ENCODE measurements around the gene ADGRG2. TPM values are rescaled to one million over a fixed set of nuclear protein-coding genes. Genes with fewer than 3 reads are reported as not detected.
A peak's percentile ranks its signal among the peaks of the same experiment; 100 is the strongest.
"Not testable (repeated sequence)": the region's sequence is repeated elsewhere in the genome, so short reads cannot be mapped to it uniquely, and the experiment has no call there.

ADGRG2 gene
- total RNA-seq, 1 donor from 2014 or later: 7.1 TPM

DNA sequence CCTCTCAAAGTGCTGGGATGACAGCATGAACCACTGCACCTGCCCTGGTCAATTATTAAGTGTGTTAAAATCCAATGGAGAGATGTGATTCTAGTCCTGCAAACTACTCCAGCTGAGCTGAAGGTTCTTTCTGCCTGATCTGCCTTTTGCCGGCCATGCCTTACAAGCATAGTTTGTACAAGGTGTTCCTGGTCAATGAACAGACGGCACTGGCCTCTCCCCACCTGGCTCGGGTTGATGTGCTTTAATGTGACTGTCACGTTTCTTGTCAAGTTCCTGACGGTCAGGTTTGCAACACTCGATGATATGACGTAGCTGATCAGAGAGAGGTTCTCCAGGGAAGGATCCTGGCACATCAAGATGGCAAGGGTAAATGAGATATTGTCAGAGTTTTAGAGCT is 115.3 kb downstream of the ADGRG2 start:
- DNase-seq (ENCODE audit: low spot score): no peak

DNA sequence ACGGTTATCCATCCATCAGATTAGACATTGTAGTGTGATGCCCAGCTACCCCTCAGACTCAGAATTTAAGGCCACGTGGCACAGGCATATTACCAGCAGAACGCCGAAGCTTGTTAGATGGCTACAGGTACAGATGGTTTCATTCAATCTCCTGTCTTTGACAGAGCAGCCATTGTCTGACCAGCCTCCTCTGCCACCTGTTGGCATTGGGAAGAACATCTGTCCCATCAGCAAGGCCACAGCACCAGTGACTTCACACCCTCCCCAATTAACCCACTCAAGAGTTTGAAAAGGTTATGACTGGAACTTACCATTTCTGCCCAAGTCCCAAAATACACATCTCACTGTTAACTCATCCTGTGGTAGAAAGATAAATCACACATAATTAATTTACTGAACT is 116.4 kb downstream of the ADGRG2 start:
- DNase-seq (ENCODE audit: low spot score): no peak

DNA sequence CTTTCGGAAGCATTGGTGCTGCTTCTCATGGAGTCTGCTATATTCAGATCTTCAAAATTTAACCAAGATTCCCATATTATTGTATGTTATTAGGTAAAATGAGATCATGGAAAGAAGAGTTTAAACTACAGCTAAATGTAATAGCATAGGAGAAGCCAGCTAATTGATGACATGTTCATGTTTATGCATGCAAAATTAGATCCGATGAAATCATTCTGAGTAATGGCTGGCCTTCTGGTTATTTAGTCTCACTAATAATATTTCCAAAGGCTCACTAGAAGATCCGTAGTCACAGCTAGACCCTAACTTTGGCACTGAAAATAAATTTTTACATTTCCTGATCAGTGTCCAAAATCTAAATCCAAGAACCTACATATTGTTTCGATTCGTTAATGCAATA is 118.5 kb downstream of the ADGRG2 start:
- DNase-seq (ENCODE audit: low spot score): no peak

DNA sequence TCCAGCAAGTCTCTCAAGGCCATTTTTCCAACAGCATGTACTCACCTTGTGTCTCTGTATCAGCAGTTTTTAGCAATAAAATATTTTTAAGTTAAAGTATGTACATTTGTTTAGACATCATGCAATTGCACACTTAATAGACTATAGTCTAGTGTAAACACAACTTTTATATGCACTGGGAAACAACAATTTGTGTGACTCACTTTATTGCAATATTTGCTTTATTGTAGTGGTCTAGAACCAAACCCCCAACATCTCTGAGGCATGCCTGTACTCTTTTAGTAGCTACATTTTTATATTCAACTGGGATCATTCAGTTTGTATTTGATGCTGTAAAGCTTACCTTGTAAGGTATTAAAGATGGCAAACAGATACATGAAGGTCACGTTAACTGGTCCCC is 123.6 kb downstream of the ADGRG2 start:
- DNase-seq (ENCODE audit: low spot score): no peak

DNA sequence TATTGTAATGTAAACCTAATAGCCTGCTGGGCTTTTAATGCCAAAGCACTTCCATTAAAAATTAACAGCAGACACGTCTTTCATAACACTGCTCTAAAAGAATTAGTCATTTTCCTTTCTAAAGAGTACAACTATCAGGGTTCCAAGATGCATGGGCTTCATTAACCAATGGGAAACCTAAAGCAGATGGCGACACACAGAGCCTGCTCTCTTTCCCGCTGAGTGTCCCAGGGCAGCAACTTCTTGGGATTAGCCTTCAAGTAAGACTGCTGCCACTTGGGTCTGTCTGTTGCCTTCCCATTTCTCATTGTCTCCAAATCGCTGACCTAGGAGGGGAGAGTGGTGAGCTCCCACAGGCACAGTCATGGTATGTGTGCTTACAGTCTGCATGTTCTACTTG is 124.4 kb downstream of the ADGRG2 start:
- no peak for DNase-seq (ENCODE audit: low spot score)

DNA sequence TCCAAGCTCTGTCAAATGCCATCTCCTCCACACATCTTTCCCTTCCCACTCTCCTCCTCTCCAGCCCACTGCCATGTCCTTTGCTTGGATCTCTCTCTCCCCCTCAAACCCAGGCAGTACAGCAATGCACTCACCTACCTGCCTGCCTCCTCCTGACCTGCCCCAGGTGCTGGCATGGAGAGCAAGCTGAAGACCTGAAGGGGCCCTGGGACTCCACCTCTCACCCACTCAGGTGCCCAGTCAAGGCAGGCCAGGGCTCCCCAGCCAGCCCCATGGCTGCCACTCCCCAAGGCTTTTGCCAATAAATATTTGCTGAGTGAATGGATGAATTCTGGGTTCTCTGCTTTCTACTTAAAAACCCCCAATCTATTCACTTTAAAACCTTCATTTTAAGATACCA is 125.7 kb downstream of the ADGRG2 start:
- DNase-seq (ENCODE audit: low spot score): no peak

DNA sequence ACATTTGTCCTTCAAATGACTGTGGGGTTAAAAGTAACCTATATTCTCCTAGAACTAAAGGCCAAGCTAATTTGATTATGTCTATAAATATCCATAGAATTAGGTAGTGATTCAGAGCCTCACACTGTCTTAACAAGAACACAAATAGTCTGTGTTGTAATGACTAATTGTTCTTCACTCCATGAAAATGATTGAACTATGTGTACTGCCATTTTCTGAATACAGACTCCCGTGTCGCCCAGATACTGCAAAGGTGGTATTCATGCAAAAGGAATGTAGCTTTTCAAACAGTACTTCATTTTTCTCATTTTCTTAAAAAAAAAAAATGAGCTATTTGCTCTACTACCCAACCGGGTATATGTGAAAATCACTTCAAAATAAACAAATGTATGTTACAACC is 127.0 kb downstream of the ADGRG2 start:
- DNase-seq (ENCODE audit: low spot score): no peak

DNA sequence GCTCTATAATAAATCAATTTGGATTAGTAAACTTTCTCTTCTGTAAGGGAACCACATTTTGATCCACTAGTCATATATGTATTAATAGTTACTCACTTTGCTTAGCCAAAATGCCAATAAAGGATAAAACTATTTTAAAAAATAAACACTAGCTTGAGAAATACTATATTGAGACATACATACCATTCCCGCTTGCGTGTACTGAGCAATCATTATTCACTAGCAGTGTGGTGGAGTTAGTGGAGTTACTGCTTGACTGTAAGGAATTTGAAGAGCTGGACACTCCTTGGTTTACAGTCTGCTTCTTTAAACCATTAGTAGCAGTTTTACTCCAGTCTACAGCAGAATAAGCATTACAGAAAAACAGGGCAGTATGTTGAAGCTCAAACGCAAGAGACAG is 127.6 kb downstream of the ADGRG2 start:
- no peak for DNase-seq (ENCODE audit: low spot score)

DNA sequence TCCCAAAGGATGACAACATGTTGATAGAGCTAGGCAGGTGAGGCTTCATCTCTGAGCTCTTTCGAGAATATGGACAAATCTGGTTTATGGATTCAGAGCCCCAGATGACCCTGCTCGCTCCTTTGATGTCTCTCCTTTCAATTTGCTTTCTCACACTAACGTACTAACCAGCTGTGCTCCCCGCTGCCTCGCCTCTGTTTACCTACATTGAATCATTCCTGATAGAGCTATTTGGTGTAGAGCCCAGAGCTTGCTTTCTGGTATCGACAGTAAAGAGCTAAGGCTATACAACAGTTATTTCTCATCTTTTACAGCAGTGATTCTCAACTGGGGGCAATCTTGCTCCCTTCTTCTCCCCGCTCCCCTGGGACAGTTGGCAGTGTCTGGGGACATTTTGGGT is 129.4 kb downstream of the ADGRG2 start:
- no peak for DNase-seq (ENCODE audit: low spot score)

DNA sequence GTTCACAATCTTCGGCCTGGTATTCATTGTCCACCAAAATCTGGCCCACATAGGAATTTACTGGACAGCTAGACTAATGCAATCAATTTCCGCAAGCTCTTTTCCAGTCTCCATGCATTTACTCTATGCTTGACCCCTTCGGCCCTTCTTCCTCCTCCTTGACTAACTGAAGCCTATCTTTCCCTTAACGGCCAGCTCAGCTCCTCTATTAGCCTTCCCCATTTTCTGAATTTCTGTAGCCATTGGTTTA is 137.2 kb downstream of the ADGRG2 start:
- no peak for DNase-seq (ENCODE audit: low spot score)

DNA sequence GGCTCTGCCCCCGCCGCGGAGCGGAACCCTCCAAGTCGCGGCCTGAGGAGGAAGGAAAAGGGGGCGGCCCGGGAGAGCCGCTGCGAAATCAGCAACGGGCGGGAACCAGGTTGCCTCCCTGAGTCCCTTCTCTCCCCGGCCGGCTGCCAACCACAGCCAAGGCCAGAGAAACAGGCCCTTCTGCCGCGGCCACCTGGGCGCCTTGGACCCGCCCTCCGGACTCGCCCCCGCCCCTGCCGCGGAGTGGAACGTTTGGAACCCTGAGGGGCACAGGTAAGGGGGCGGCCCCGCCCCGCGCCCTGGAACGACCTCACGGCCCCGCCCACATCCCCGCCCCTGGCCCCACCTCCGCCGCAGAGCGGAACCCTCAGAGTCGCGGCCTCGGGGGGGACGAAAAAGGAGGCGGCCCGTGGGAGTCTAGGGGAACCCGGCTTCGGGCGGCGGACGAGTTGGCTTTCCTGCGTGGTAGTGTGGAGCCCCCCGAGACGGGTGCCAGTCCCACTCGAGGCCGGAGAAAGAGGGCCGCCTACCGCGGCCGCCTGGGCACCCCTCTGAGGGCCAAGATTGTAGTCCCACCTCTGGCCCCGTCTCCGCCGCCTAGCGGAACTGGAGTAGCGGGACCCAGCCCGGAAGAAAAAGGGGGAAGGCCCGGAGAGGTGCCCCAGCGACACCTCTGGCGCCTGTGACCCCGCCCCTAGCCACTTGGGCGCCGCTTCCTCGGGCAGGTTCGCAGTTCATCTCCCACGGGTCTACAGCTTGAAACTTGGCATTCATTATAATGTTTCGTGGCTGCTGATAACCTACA is 137.7 kb downstream of the ADGRG2 start:
- peak; percentile 94 for DNase-seq (ENCODE audit: low spot score)

DNA sequence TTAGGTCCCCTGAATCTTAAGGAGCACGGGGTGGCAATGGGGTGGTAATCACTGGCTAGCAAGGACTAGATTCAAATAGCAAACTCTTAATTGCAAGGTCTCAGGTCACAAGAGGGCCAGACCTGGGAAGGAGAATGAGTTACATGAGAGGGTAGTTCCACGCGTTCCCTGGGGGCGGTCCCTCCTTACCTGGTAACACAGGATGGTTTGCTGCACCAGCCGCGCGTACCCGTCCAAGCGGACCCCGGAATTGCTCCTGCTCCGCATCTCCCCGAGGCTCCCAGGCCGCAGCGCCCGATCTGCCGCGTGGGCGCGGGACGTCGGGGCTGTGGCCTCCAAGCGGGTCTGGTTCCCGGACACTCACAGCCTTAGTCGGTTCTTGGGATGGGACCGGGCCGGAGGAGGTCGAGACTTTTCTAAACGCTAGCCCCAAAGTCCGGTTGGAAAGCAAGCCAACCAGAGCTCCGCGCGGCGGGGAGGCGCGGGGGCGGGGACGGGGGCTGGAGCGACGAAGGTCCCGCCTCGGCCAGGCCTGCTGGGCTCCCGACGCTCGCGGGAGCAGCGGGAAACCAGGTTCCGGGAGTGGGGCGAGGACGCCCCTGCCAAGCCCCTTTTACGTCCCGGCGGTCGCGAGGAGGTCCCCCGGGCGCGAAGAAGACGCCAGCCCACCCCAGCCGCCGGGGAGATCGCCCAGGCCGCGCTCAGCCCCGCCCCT is 138.4 kb downstream of the ADGRG2 start, which contains the start of gene PHKA2:
Gene PHKA2 (minus strand): TSS at position 449 of the 715 bp plus-strand sequence. CDS start 182 bp downstream, at position 267.
- no peak for DNase-seq (ENCODE audit: low spot score)

DNA sequence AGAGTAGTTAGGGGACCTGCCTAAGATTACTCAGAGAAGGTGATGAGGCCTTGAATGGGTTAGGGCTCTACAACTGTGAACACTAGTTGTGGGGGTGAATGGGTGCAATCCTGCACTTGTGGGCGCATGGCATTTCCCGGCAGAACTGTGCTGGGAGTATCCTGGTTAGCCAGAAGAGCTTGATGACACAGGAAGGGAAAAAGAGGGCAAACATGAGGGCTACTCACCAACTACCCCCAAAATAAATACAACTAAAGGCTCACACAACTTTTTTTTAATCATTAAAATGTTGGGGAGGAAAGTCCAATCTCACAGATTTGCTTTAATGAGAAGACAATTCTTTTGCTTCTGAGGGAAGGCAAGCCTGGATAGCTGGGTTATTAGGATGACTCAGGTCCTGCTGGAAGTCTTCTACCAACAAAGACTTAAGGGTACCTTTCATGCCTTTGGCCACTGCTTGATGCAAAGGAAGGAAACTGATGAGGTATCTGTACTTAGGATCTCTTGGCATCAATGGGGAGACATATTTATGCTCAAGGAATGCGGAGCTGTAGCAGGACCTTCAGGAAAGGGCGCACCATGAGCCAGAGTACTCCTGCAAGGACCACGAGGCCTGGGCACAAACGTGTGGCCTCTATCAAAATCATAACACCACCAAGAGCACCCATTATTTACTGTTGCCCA is 141.0 kb downstream of the ADGRG2 start:
- no peak for DNase-seq (ENCODE audit: low spot score)

DNA sequence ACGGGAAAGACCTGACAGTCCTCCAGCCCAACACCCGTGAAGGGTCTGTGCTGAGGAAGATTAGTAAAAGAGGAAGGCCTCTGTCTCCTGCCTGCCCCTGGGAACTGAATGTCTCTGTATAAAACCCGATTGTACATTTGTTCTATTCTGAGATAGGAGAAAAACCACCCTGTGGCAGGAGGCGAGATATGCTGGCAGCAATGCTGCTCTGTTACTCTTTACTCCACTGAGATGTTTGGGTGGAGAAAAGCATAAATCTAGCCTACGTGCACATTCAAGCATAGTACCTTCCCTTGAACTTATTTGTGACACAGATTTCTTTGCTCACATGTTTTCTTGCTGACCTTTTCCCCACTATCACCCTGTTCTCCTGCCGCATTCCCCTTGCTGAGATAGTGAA is 142.0 kb downstream of the ADGRG2 start:
- not testable (repeated sequence) for DNase-seq (ENCODE audit: low spot score)

DNA sequence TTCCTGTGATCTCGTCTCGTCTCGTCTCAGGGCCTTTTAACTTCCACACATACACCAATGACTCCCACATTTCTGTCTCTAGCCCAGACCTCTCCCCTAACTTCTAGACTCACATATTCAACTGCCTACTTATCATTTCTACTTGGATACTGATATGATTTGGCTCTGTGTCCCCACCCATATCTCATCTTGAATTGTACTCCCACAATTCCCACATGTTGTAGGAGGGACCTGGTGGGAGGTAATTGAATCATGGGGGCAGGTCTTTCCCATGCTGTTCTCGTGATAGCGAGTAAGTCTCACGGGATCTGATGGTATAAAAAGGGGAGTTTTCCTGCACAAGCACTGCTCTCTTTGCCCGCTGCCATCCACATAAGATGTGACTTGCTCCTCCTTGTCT is 147.3 kb downstream of the ADGRG2 start:
- no peak for DNase-seq (ENCODE audit: low spot score)

DNA sequence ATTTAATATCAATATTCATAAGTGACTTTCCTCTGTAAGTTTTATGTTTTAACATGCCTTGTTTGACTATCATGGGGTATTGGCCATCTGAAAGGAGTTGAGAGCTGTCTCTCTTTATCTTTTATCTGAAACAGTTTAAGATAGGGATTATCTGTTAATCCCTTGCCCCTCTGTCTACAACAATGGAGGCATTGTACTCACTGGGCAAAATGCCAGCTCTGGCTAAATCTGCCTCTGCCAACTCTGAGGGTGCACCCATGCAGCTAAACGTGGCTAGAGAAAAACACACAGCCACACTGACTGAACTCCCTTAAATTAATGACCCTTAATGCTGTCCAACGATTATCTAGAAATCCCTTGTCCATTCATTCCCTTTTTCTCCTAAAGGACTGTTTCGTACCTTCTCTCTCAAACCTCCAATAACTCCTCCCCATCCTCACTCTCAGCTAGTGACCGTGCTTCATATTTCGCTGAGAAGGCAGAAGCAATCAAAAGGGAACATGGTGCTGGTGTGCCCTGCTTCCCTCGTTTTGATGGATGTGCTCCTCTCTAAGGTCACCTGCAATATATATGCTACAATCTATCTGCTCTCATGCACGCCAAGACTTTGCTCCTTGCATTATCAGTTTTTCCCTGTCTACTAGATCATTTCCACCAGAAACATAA is 148.6 kb downstream of the ADGRG2 start:
- no peak for DNase-seq (ENCODE audit: low spot score)

DNA sequence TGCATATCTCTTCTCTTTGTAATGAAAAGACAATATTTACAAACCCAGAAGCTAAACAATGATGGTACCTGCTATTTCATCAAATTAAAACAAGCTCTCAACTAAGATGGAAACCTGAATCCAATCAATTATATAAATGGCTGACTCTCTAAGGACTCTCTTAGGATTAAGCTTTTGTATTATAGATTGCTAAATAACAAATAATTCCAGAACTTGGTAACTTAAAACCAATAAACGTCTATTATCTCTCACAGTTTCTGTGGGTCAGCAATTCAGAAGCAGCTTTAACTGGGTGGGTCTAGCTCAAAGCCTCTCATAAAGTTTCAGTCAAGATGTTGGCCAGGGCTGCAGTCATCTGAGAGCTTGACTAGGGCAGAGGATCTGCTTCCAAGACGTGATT is 150.8 kb downstream of the ADGRG2 start:
- DNase-seq (ENCODE audit: low spot score): no peak

DNA sequence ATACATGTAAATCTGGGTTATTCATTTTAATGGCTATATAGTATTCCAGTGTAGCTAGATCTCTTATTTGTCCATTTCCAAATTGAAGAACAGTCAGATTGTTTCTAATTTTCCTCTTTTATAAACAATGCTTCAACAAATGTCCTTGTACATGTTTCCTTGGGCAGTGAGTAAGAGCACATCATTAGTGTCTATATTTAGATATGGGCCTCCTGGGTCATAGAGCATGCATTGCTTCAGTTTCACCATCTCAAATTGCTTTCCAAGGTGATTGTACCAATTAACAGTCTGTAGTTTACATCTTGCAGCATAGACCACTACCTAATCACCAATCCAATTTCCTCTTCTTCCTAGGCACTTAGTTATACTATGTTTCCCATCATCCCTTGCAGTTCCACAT is 151.8 kb downstream of the ADGRG2 start:
- no peak for DNase-seq (ENCODE audit: low spot score)

DNA sequence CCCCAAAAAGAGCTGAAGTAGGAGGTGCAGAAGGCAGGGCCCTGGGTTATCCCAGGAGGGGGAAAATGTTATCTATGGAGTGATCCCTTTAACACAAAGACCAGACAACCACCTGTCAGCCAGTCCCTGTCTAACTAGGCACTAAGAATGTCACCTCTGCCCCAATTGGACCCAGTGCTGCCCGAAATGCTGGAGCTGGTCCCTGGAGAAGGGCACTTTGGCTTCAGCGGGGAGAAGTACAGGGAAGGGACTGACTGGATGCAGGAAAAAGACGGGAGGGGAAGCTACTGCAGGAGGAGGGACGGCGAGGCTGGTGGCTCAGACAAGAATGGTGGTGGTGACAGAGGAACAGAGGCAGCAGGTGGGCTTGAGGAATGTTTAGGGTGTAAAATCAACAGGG is 155.6 kb downstream of the ADGRG2 start:
- no peak for DNase-seq (ENCODE audit: low spot score)

DNA sequence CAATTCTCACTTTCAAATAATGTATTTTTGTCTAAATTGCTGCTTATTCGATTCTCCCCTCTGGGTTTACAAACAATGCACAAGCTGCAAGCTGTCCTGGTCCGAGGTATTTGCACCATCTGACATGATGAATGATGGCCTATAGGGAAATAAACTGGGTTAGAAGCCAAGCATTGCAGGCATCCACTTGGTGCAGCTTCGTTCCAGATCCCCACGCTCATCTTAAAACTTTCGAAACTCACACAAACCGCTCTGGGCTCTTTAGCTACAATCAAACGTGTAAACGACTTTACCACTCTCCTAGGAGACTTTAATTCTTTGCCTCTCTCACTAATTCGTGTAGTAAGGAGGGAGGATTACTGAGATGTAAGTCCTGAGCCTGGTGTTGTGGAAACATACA is 157.4 kb downstream of the ADGRG2 start:
- no peak for DNase-seq (ENCODE audit: low spot score)

DNA sequence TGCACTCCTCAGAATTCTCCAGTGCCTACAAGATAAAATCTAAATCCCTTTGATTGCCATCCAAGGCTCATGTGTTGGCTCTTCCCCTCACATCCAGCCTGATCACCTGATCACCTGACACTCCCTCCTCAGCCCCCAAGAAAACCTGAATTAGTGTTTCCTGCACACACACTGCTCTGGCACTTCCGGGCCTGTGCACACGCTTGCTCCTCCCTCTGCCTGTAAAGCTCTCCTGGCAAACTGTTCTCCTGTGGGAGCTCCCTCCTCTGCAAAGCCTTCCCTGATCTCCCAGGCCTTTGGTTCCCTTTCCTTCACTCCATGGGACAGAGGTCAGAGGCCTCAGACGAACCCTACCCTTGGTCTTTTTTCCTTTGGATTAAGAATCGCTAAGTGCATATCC is 158.2 kb downstream of the ADGRG2 start:
- no peak for DNase-seq (ENCODE audit: low spot score)

DNA sequence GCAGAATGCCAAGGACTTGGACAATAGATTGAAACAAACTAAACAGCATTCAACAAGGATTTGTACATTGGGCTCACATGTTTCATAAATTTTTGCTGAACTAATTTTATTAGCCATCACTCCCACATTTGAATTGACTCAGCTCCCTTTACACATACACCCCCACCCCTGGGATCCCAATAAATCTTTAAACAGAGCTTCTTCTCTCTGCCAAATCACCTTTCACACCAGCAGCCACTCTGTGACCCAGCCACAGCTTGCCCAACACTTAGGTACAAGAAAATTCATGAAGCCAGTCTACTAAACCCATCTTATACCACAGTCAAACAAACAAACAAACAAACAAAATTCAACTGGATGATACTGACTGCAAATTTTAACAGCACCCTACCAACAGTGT is 159.9 kb downstream of the ADGRG2 start:
- DNase-seq (ENCODE audit: low spot score): no peak
